ENCODE measurements around the gene ATIC.

GRCh38 chr2:215382011-215382410 is 70.2 kb downstream of the ATIC start:
- TF ChIP-seq EZH2 (IDR thresholded peaks at IDR 0.05) (no peak), POLR2AphosphoS5 (IDR thresholded peaks at IDR 0.05; ENCODE audit: borderline replicate concordance, low read depth, low read length) (no peak), FOXP2 (optimal IDR thresholded peaks at IDR 0.05; ENCODE audit: control extremely low read depth, extremely low read length, insufficient read depth) (no peak)
